HG03342 (cell line): ENCODE data around the gene TNFRSF6B.

ENCODE experiments used
- ATAC-seq: cut with Tn5 transposase; IDR thresholded peaks from one replicate; pipeline ENCODE4 v1.9.1; 2021; ENCODE audit warnings: mild to moderate bottlenecking, moderate library complexity; ENCODE audit not compliant: unreplicated experiment

Gene TNFRSF6B

GRCh38 chr20:63734946-63735858 is 38.8 kb downstream of the TNFRSF6B start:
- ATAC-seq = no peak

- no peak for ATAC-seq
Observed at GRCh38 chr20:63735859-63736718, 39.6 kb downstream of the TNFRSF6B start, which contains the start of gene LIME1. Gene LIME1 (plus strand): TSS chr20:63736664. CDS start chr20:63737550, 886 bp downstream.

GRCh38 chr20:63736893-63737694 is 40.6 kb downstream of the TNFRSF6B start:
- ATAC-seq = no peak

- no peak for ATAC-seq
Observed at GRCh38 chr20:63737695-63737944, 41.2 kb downstream of the TNFRSF6B start.

GRCh38 chr20:63737945-63738686 is 41.7 kb downstream of the TNFRSF6B start:
- ATAC-seq = no peak

- no peak for ATAC-seq
Observed at GRCh38 chr20:63738687-63739129, 42.3 kb downstream of the TNFRSF6B start.

GRCh38 chr20:63739130-63740069 is 42.9 kb downstream of the TNFRSF6B start, which contains the start of gene SLC2A4RG:
Gene SLC2A4RG (plus strand): TSS chr20:63739776. CDS start chr20:63739913, 137 bp downstream.
- peak; percentile 39 for ATAC-seq

GRCh38 chr20:63740070-63740626 is 43.7 kb downstream of the TNFRSF6B start:
- peak; percentile 24 for ATAC-seq

GRCh38 chr20:63740627-63741353 is 44.3 kb downstream of the TNFRSF6B start:
- no peak for ATAC-seq

- no peak for ATAC-seq
Observed at GRCh38 chr20:63741354-63741675, 44.9 kb downstream of the TNFRSF6B start.

GRCh38 chr20:63741676-63742380 is 45.4 kb downstream of the TNFRSF6B start:
- no peak for ATAC-seq

- no peak for ATAC-seq
Observed at GRCh38 chr20:63742381-63743024, 46.1 kb downstream of the TNFRSF6B start.

- ATAC-seq = no peak
Observed at GRCh38 chr20:63743210-63743970, 46.9 kb downstream of the TNFRSF6B start.

GRCh38 chr20:63744158-63744557 is 47.7 kb downstream of the TNFRSF6B start:
- no peak for ATAC-seq

- no peak for ATAC-seq
Observed at GRCh38 chr20:63744574-63745423, 48.3 kb downstream of the TNFRSF6B start.
